HCT116 (cell line): ENCODE data around the gene CENPX. TPM values are rescaled to one million over a fixed set of nuclear protein-coding genes. Genes with fewer than 3 reads are reported as not detected.

Experiments used
- ATAC-seq: fragments of 200-7000 bp; cut with Tn5 transposase; 2 replicates; pipeline ENCODE4 v1.9.1; 2020; ENCODE audit warnings: mild to moderate bottlenecking, moderate library complexity
- BruUV-seq: library from RNA; stranded (reverse); fragments of 400-500 nt; replicated peaks from 2 replicates; lab custom pipeline; 2021; lab: Mats Ljungman, UMichigan
- CTCF ChIA-PET: fragments of 300-600 bp; sonication (Branson Sonifier 250); formaldehyde crosslinking; loops from one replicate; lab custom pipeline; 2021; ENCODE audit warnings: antibody characterized with exemption; lab: Charles Lee
- POLR2A ChIA-PET: fragments of 300-600, 350-600 bp; sonication (Branson Sonifier 250); formaldehyde crosslinking; loops from one replicate; lab custom pipeline; 2021; ENCODE audit warnings: antibody characterized with exemption; lab: Charles Lee
- RAD21 ChIA-PET, 2 experiments: fragments of 300-600 bp; sonication (Branson Sonifier 250); formaldehyde crosslinking; loops; one replicate each; lab custom pipeline; 2023; ENCODE audit warnings: low total read pairs in 2 of 2; ENCODE audit not compliant: uncharacterized antibody in 2 of 2, unreplicated experiment in 2 of 2, low non-redundant PET in 1 of 2; lab: Charles Lee
- DNase-seq: peaks from one replicate; pipeline ENCODE4 v3.0.0-alpha.2; 2010; ENCODE audit warnings: low read depth, low spot score
- H2AFZ ChIP-seq: fragments of 200-600 bp; shearing (Covaris generic), sonication (generic); 2 replicates; pipeline ENCODE4 v1.6.1; 2017; ENCODE audit warnings: low read depth, mixed run types, mixed read lengths, antibody characterized with exemption, low read length; ENCODE audit not compliant: poor library complexity, severe bottlenecking
- H3K27ac ChIP-seq: 2 replicates; pipeline ENCODE4 v1.5.1; 2012; ENCODE audit warnings: low read depth, low read length
- H3K27me3 ChIP-seq: fragments of 200-600 bp; sonication (generic); 2 replicates; pipeline ENCODE4 v1.6.1; 2016; ENCODE audit warnings: mixed run types, low read length, mixed read lengths; ENCODE audit not compliant: insufficient read depth
- H3K36me3 ChIP-seq, 2 experiments: fragments of 200-500 bp in 1 of 2; fragments of 200-600 bp in 1 of 2; sonication (Bioruptor generic) in 1 of 2; sonication (generic) in 1 of 2; 2 replicates each; pipeline versions ENCODE4 v1.5.1 to v1.6.1; 2014 to 2016; ENCODE audit warnings: low read length in 2 of 2, inconsistent platforms in 1 of 2, mixed read lengths in 1 of 2, mixed run types in 1 of 2; ENCODE audit not compliant: insufficient read depth in 2 of 2, control insufficient read depth in 1 of 2
- H3K4me1 ChIP-seq, 2 experiments: fragments of 200-600 bp in 1 of 2; sonication (generic) in 1 of 2; 2 replicates each; pipeline versions ENCODE4 v1.5.1 to v1.6.1; 2012 to 2017; ENCODE audit warnings: low read length in 2 of 2, inconsistent platforms in 1 of 2, mild to moderate bottlenecking in 1 of 2, mixed read lengths in 1 of 2, mixed run types in 1 of 2, moderate library complexity in 1 of 2; ENCODE audit not compliant: insufficient read depth in 2 of 2, control insufficient read depth in 1 of 2
- H3K4me2 ChIP-seq: fragments of 200-600 bp; sonication (generic); 2 replicates; pipeline ENCODE4 v1.6.1; 2017; ENCODE audit warnings: mixed run types, low read length, mixed read lengths
- H3K4me3 ChIP-seq, 2 experiments: fragments of 200-600 bp in 1 of 2; sonication (generic) in 1 of 2; replicated peaks in 1 of 2; 2 replicates each; pipeline ENCODE4 v1.5.1; 2011 to 2016; ENCODE audit warnings: low read length in 2 of 2, control low read depth in 1 of 2, low read depth in 1 of 2, mild to moderate bottlenecking in 1 of 2, mixed read lengths in 1 of 2, mixed run types in 1 of 2
- H3K79me2 ChIP-seq: fragments of 200-600 bp; sonication (generic); 2 replicates; pipeline ENCODE4 v1.6.1; 2017; ENCODE audit warnings: mild to moderate bottlenecking, mixed run types, low read length, moderate library complexity, mixed read lengths; ENCODE audit not compliant: insufficient read depth
- H3K9ac ChIP-seq: fragments of 200-600 bp; sonication (generic); 2 replicates; pipeline ENCODE4 v1.6.1; 2016; ENCODE audit warnings: low read length, mixed read lengths
- H3K9me2 ChIP-seq: fragments of 200-600 bp; sonication (generic), shearing (Covaris generic); 2 replicates; pipeline ENCODE4 v1.6.1; 2017; ENCODE audit warnings: mixed run types, mild to moderate bottlenecking, moderate library complexity; ENCODE audit not compliant: insufficient read depth
- H3K9me3 ChIP-seq, 2 experiments: fragments of 200-500 bp in 1 of 2; fragments of 200-600 bp in 1 of 2; sonication (Bioruptor generic) in 1 of 2; sonication (generic) in 1 of 2; 2 replicates each; pipeline ENCODE4 v1.6.1; 2014 to 2017; ENCODE audit warnings: low read length in 2 of 2, mixed read lengths in 2 of 2, inconsistent platforms in 1 of 2, low read depth in 1 of 2, mild to moderate bottlenecking in 1 of 2, mixed run types in 1 of 2, moderate library complexity in 1 of 2; ENCODE audit not compliant: control insufficient read depth in 1 of 2, insufficient read depth in 1 of 2
- H4K20me1 ChIP-seq: fragments of 200-600 bp; sonication (generic), shearing (Covaris generic); 2 replicates; pipeline ENCODE4 v1.6.1; 2017; ENCODE audit warnings: mixed run types, mild to moderate bottlenecking, moderate library complexity; ENCODE audit not compliant: insufficient read depth
- JUND ChIP-seq: IDR thresholded peaks from 2 replicates; pipeline ENCODE4 v1.6.1; 2012
- MAX ChIP-seq: IDR thresholded peaks from 2 replicates; pipeline ENCODE4 v1.6.1; 2012
- POLR2AphosphoS5 ChIP-seq: IDR thresholded peaks from 2 replicates; pipeline ENCODE4 v1.6.1; 2011; ENCODE audit warnings: mild to moderate bottlenecking, low read depth, low read length, moderate library complexity
- RAD21 ChIP-seq: IDR thresholded peaks from 2 replicates; pipeline ENCODE4 v1.6.1; 2012; ENCODE audit warnings: low read depth, mild to moderate bottlenecking
- REST ChIP-seq: IDR thresholded peaks from 2 replicates; pipeline ENCODE4 v1.6.1; 2012; ENCODE audit warnings: low read depth
- SIN3A ChIP-seq: IDR thresholded peaks from 2 replicates; pipeline ENCODE4 v1.6.1; 2012; ENCODE audit warnings: low read depth
- ZBTB33 ChIP-seq: IDR thresholded peaks from 2 replicates; pipeline ENCODE4 v1.6.1; 2011; ENCODE audit warnings: mild to moderate bottlenecking, low read length, moderate library complexity; ENCODE audit not compliant: insufficient replicate concordance; ENCODE audit errors: extremely low read depth
- ZNF274 ChIP-seq: fragments of 200-500 bp; sonication (Bioruptor generic); IDR thresholded peaks from 2 replicates; pipeline ENCODE4 v1.6.1; 2014; ENCODE audit warnings: mild to moderate bottlenecking, low read depth, low read length, inconsistent platforms
- intact Hi-C: fragments of 100-400 bp; cut with micrococcal nuclease; formaldehyde crosslinking; loops from 2 replicates; pipeline ENCODE4 v1.10.0; 2022
- total RNA-seq: library from RNA; stranded (reverse); gene quantifications from one replicate; pipeline ENCODE4 v1.2.1, GENCODE V29; 2021; ENCODE audit not compliant: unreplicated experiment

Gene CENPX
- total RNA-seq, 1 experiment from 2014 or later = 184 TPM

GRCh38 chr17:82014971-82015310 is 7.7 kb downstream of the CENPX start:
- RAD21 ChIA-PET = no interaction called here
- Histone ChIP-seq H3K36me3 (peaks cover 0 to 10% of the 10 kb centered on the region in 2 experiments; a peak in 1 of 4 replicates), H3K4me1 (peaks cover 15 to 18% of the 10 kb centered on the region in 2 experiments; a peak in 3 of 4 replicates), H3K27ac (no peak overlapping the region; the same call in 1 of the 2 replicates), H3K4me2 (no peak overlapping the region), H3K27me3 (no peaks in the 10 kb centered on the region), H2AFZ (no peak overlapping the region), H3K9me3 (no peaks in the 10 kb centered on the region), H4K20me1 (no peaks in the 10 kb centered on the region; the same call in 1 of the 2 replicates), H3K9me2 (no peaks in the 10 kb centered on the region), H3K9ac (no peak overlapping the region), H3K4me3 (no peak overlapping the region), H3K79me2 (peaks cover 7% of the 10 kb centered on the region; the same call in 1 of the 2 replicates)
- CTCF ChIA-PET = no interaction called here
- ATAC-seq (0 out of 2 replicates have a peak, but pooled peaks have one; percentile 3), DNase-seq (no peak)
- TF ChIP-seq ZNF274 (no peak), RAD21 (no peak), REST (no peak), JUND (no peak), MAX (no peak), SIN3A (no peak), POLR2AphosphoS5 (no peak), ZBTB33 (no peak)
- POLR2A ChIA-PET = no interaction called here
- BruUV-seq = no TSS peak
- intact Hi-C loops = no loop called here
